ENCODE measurements around the gene HPN.

- no peak for TF ChIP-seq EZH2phosphoT487 (IDR thresholded peaks at IDR 0.05; ENCODE audit: low read depth)
- TF ChIP-seq CTCF (IDR thresholded peaks at IDR 0.05; ENCODE audit: low read depth, low read length): no peak
Observed at GRCh38 chr19:35011737-35012682, 29.5 kb upstream of the HPN start.

Data from OCI-LY3 (cell line).